ENCODE results near the gene EXOSC10.
"Not testable (repeated sequence)": the region's sequence is repeated elsewhere in the genome, so short reads cannot be mapped to it uniquely, and the experiment has no call there.

Gene EXOSC10

GRCh38 chr1:11080931-11081330, 18.7 kb downstream of the EXOSC10 start:
- Mint-ChIP-seq H3K27me3 (no peaks in the 10 kb centered on the region), H3K4me1 (no peaks in the 10 kb centered on the region), H3K9me3 (no peaks in the 10 kb centered on the region), H3K4me3 (no peak overlapping the region), H3K27ac (no peak overlapping the region), H3K36me3 (peaks cover 49% of the 10 kb centered on the region)
- CTCF ChIA-PET, result interaction anchor here (1.5 to 2.6 kb wide), 2 partner anchors 43 to 161 kb away, joined by 3 to 8 read pairs; no protein-coding TSS in a partner anchor
- DNase-seq, result no peak

- no peak for DNase-seq
- no peaks in the 10 kb centered on the region for H3K9me3 Mint-ChIP-seq
- CTCF ChIA-PET, result interaction anchor here (2.0 kb wide), 1 partner anchor 163 kb away, joined by 4 read pairs; no protein-coding TSS in a partner anchor
- H3K4me1 Mint-ChIP-seq, result no peaks in the 10 kb centered on the region
- H3K27me3 Mint-ChIP-seq, result no peaks in the 10 kb centered on the region
- H3K36me3 Mint-ChIP-seq, result peaks cover 39% of the 10 kb centered on the region
- H3K4me3 Mint-ChIP-seq, result no peak overlapping the region
- H3K27ac Mint-ChIP-seq, result no peak overlapping the region
Observed at GRCh38 chr1:11078631-11079030, 21.0 kb downstream of the EXOSC10 start.

- DNase-seq, result not testable (repeated sequence)
- peaks cover 47% of the 10 kb centered on the region for H3K36me3 Mint-ChIP-seq
- CTCF ChIA-PET, result interaction anchor here (1.3 kb wide), 1 partner anchor 36 kb away, joined by 4 read pairs; no protein-coding TSS in a partner anchor
Observed at GRCh38 chr1:11073398-11073797, 26.3 kb downstream of the EXOSC10 start.

GRCh38 chr1:11072216-11072917, 27.3 kb downstream of the EXOSC10 start:
- Mint-ChIP-seq H3K9me3 (no peaks in the 10 kb centered on the region), H3K4me1 (peaks cover 2% of the 10 kb centered on the region), H3K27me3 (no peaks in the 10 kb centered on the region), H3K36me3 (peaks cover 47% of the 10 kb centered on the region), H3K4me3 (no peak overlapping the region), H3K27ac (no peak overlapping the region)
- no peak for DNase-seq
- CTCF ChIA-PET, result interaction anchor here (1.3 kb wide), 1 partner anchor 35 kb away, joined by 4 read pairs; no protein-coding TSS in a partner anchor

More at GRCh38 chr1:11073398-11073797, 26.3 kb downstream of the EXOSC10 start:
- not testable (repeated sequence) for H3K27me3 Mint-ChIP-seq, H3K4me3 Mint-ChIP-seq, H3K9me3 Mint-ChIP-seq, H3K27ac Mint-ChIP-seq, H3K4me1 Mint-ChIP-seq

GRCh38 chr1:11071463-11072215, 28.0 kb downstream of the EXOSC10 start:
- H3K4me1 Mint-ChIP-seq, result peaks cover 2% of the 10 kb centered on the region
- H3K36me3 Mint-ChIP-seq, result peaks cover 46% of the 10 kb centered on the region
- CTCF ChIA-PET, result no interaction called here
- H3K27ac Mint-ChIP-seq, result peak overlapping the region; percentile 64
- H3K27me3 Mint-ChIP-seq, result no peaks in the 10 kb centered on the region
- no peaks in the 10 kb centered on the region for H3K9me3 Mint-ChIP-seq
- no peak for DNase-seq
- H3K4me3 Mint-ChIP-seq, result no peak overlapping the region

GRCh38 chr1:11070876-11071275, 28.8 kb downstream of the EXOSC10 start:
- Mint-ChIP-seq H3K4me3 (no peak overlapping the region), H3K36me3 (peaks cover 44% of the 10 kb centered on the region), H3K4me1 (peaks cover 2% of the 10 kb centered on the region), H3K9me3 (no peaks in the 10 kb centered on the region), H3K27ac (peak overlapping the region; percentile 64), H3K27me3 (no peaks in the 10 kb centered on the region)
- DNase-seq, result no peak
- CTCF ChIA-PET, result no interaction called here

GRCh38 chr1:11068600-11069473, 30.8 kb downstream of the EXOSC10 start:
- no peaks in the 10 kb centered on the region for H3K27me3 Mint-ChIP-seq
- H3K27ac Mint-ChIP-seq, result no peak overlapping the region
- H3K9me3 Mint-ChIP-seq, result no peaks in the 10 kb centered on the region
- H3K36me3 Mint-ChIP-seq, result peaks cover 49% of the 10 kb centered on the region
- no peak for DNase-seq
- peaks cover 2% of the 10 kb centered on the region for H3K4me1 Mint-ChIP-seq
- H3K4me3 Mint-ChIP-seq, result no peak overlapping the region
- CTCF ChIA-PET, result interaction anchor here (1.4 kb wide), 1 partner anchor 9 kb away, joined by 3 read pairs; no protein-coding TSS in a partner anchor

GRCh38 chr1:11067716-11068599, 31.7 kb downstream of the EXOSC10 start:
- no peaks in the 10 kb centered on the region for H3K27me3 Mint-ChIP-seq
- no peak overlapping the region for H3K27ac Mint-ChIP-seq
- H3K4me1 Mint-ChIP-seq, result peaks cover 7% of the 10 kb centered on the region
- no peaks in the 10 kb centered on the region for H3K9me3 Mint-ChIP-seq
- no peak overlapping the region for H3K4me3 Mint-ChIP-seq
- DNase-seq, result no peak
- peaks cover 50% of the 10 kb centered on the region for H3K36me3 Mint-ChIP-seq
- CTCF ChIA-PET, result no interaction called here

- H3K4me1 Mint-ChIP-seq, result peaks cover 25% of the 10 kb centered on the region
- no peak for DNase-seq
- no peaks in the 10 kb centered on the region for H3K27me3 Mint-ChIP-seq
- CTCF ChIA-PET, result no interaction called here
- peaks cover 42% of the 10 kb centered on the region for H3K36me3 Mint-ChIP-seq
- no peaks in the 10 kb centered on the region for H3K9me3 Mint-ChIP-seq
- no peak overlapping the region for H3K4me3 Mint-ChIP-seq
- no peak overlapping the region for H3K27ac Mint-ChIP-seq
Observed at GRCh38 chr1:11065796-11066195, 33.9 kb downstream of the EXOSC10 start.

GRCh38 chr1:11064942-11065341, 34.7 kb downstream of the EXOSC10 start:
- H3K27ac Mint-ChIP-seq, result no peak overlapping the region
- no peaks in the 10 kb centered on the region for H3K27me3 Mint-ChIP-seq
- no peaks in the 10 kb centered on the region for H3K9me3 Mint-ChIP-seq
- CTCF ChIA-PET, result interaction anchor here (1.8 kb wide), 1 partner anchor 26 kb away, joined by 6 read pairs; no protein-coding TSS in a partner anchor
- H3K4me3 Mint-ChIP-seq, result no peak overlapping the region
- peaks cover 31% of the 10 kb centered on the region for H3K4me1 Mint-ChIP-seq
- peaks cover 41% of the 10 kb centered on the region for H3K36me3 Mint-ChIP-seq
- no peak for DNase-seq

- H3K27ac Mint-ChIP-seq, DNase-seq, H3K27me3 Mint-ChIP-seq, H3K9me3 Mint-ChIP-seq, H3K4me3 Mint-ChIP-seq: not testable (repeated sequence)
- H3K4me1 Mint-ChIP-seq, result peaks cover 31% of the 10 kb centered on the region
- H3K36me3 Mint-ChIP-seq, result peaks cover 36% of the 10 kb centered on the region
- CTCF ChIA-PET, result interaction anchor here (0.7 to 1.8 kb wide), 2 partner anchors 25 to 134 kb away, joined by 3 to 6 read pairs; no protein-coding TSS in a partner anchor
Observed at GRCh38 chr1:11063937-11064537, 35.6 kb downstream of the EXOSC10 start.

- Mint-ChIP-seq H3K36me3 (peaks cover 29% of the 10 kb centered on the region), H3K27me3 (no peaks in the 10 kb centered on the region), H3K4me3 (no peak overlapping the region), H3K27ac (peak overlapping the region; percentile 64), H3K9me3 (no peaks in the 10 kb centered on the region), H3K4me1 (peaks cover 37% of the 10 kb centered on the region)
- CTCF ChIA-PET, result interaction anchor here (2.8 kb wide), 1 partner anchor 26 kb away, joined by 17 read pairs; no protein-coding TSS in a partner anchor
- DNase-seq, result no peak
Observed at GRCh38 chr1:11062965-11063401, 36.7 kb downstream of the EXOSC10 start.

Data from activated naive CD4-positive, alpha-beta T cell treated with anti-CD3 and anti-CD28 coated beads, Interleukin-2, amount 10 ng/mL, durations not matched to agents 7 days and 5 days (primary cell).